Neuronal stem cell (in vitro differentiated cells): ENCODE measurements around the gene FCGBP.
"Not testable (repeated sequence)": the region's sequence is repeated elsewhere in the genome, so short reads cannot be mapped to it uniquely, and the experiment has no call there.

Experiments used
- DNase-seq: peaks from one replicate; pipeline ENCODE4 v3.0.0-alpha.2; 2013; ENCODE audit warnings: low spot score
- H2AFZ ChIP-seq: one replicate; pipeline ENCODE4 v1.6.1; 2013; ENCODE audit warnings: mild to moderate bottlenecking, low read length, inconsistent platforms
- H2AK5ac ChIP-seq: 2 replicates; pipeline ENCODE4 v1.6.1; 2013; ENCODE audit warnings: low read depth, mild to moderate bottlenecking, inconsistent platforms, low read length, moderate library complexity, mixed read lengths
- H2BK120ac ChIP-seq: 2 replicates; pipeline ENCODE4 v1.6.1; 2013; ENCODE audit warnings: low read depth, mild to moderate bottlenecking, inconsistent platforms, low read length, moderate library complexity, mixed read lengths
- H2BK12ac ChIP-seq: one replicate; pipeline ENCODE4 v1.6.1; 2013; ENCODE audit warnings: low read length, inconsistent platforms
- H2BK15ac ChIP-seq: 2 replicates; pipeline ENCODE4 v1.6.1; 2013; ENCODE audit warnings: mild to moderate bottlenecking, low read length, inconsistent platforms, mixed read lengths
- H2BK5ac ChIP-seq: one replicate; pipeline ENCODE4 v1.6.1; 2013; ENCODE audit warnings: inconsistent platforms, mild to moderate bottlenecking, low read length, moderate library complexity
- H3K14ac ChIP-seq: one replicate; pipeline ENCODE4 v1.6.1; 2013; ENCODE audit warnings: low read length, inconsistent platforms
- H3K18ac ChIP-seq: 2 replicates; pipeline ENCODE4 v1.6.1; 2013; ENCODE audit warnings: low read length, inconsistent platforms
- H3K23ac ChIP-seq: 2 replicates; pipeline ENCODE4 v1.6.1; 2013; ENCODE audit warnings: low read depth, mild to moderate bottlenecking, mixed read lengths, low read length, inconsistent platforms; ENCODE audit not compliant: poor library complexity
- H3K27ac ChIP-seq: replicated peaks from 3 replicates; pipeline ENCODE4 v1.5.1; 2013; ENCODE audit warnings: low read length, inconsistent platforms
- H3K27me3 ChIP-seq, 3 experiments: 2 replicates each; pipeline ENCODE4 v1.6.1; 2013; ENCODE audit warnings: low read length in 3 of 3, mild to moderate bottlenecking in 2 of 3, inconsistent platforms in 1 of 3, low read depth in 1 of 3, mixed read lengths in 1 of 3, moderate library complexity in 1 of 3; ENCODE audit not compliant: control insufficient read depth in 3 of 3, insufficient read depth in 3 of 3
- H3K36me3 ChIP-seq, 2 donors: replicated peaks in 1 of 2; 2 replicates each; pipeline ENCODE4 v1.6.1; 2013; ENCODE audit warnings: low read length in 2 of 2; ENCODE audit not compliant: control insufficient read depth in 2 of 2, insufficient read depth in 2 of 2
- H3K4ac ChIP-seq: 2 replicates; pipeline ENCODE4 v1.6.1; 2013; ENCODE audit warnings: inconsistent platforms, mild to moderate bottlenecking, low read length, moderate library complexity
- H3K4me1 ChIP-seq, 2 donors: 1 replicate in 1 of 2; 2 replicates in 1 of 2; pipeline ENCODE4 v1.6.1; 2013; ENCODE audit warnings: low read length in 2 of 2, low read depth in 1 of 2; ENCODE audit not compliant: control insufficient read depth in 2 of 2, insufficient read depth in 1 of 2
- H3K4me2 ChIP-seq: one replicate; pipeline ENCODE4 v1.6.1; 2013; ENCODE audit warnings: mild to moderate bottlenecking, low read length, inconsistent platforms; ENCODE audit not compliant: insufficient read depth, poor library complexity, severe bottlenecking
- H3K4me3 ChIP-seq, 2 donors: 2 replicates each; pipeline ENCODE4 v1.5.1; 2013; ENCODE audit warnings: low read length in 2 of 2, mild to moderate bottlenecking in 2 of 2, inconsistent platforms in 1 of 2, moderate library complexity in 1 of 2
- H3K79me1 ChIP-seq: one replicate; pipeline ENCODE4 v1.6.1; 2013; ENCODE audit warnings: low read depth, mild to moderate bottlenecking, inconsistent platforms, low read length, moderate library complexity
- H3K9ac ChIP-seq: one replicate; pipeline ENCODE4 v1.6.1; 2013; ENCODE audit warnings: mild to moderate bottlenecking, low read depth, low read length, inconsistent platforms; ENCODE audit not compliant: poor library complexity
- H3K9me3 ChIP-seq, 2 donors: replicated peaks in 1 of 2; 2 replicates each; pipeline versions ENCODE3 to v1.6.1; 2013; ENCODE audit warnings: low read length in 2 of 2, mild to moderate bottlenecking in 2 of 2, inconsistent platforms in 1 of 2, low read depth in 1 of 2, mixed read lengths in 1 of 2, moderate library complexity in 1 of 2; ENCODE audit not compliant: control insufficient read depth in 2 of 2, insufficient read depth in 1 of 2
- H4K8ac ChIP-seq: one replicate; pipeline ENCODE4 v1.6.1; 2013; ENCODE audit warnings: low read depth, mild to moderate bottlenecking, inconsistent platforms, low read length, moderate library complexity
- H4K91ac ChIP-seq: one replicate; pipeline ENCODE4 v1.6.1; 2013; ENCODE audit warnings: low read length, low read depth, mild to moderate bottlenecking, inconsistent platforms; ENCODE audit not compliant: poor library complexity
- WGBS, 2 donors: extraction: QIAGEN DNeasy Blood & Tissue Kit; methylation state at CpG; one replicate each; pipeline ENCODE4 v1.1.7; 2013; ENCODE audit warnings: missing lambda C conversion rate in 2 of 2, mixed read lengths in 1 of 2; ENCODE audit not compliant: insufficient read length in 2 of 2, insufficient replicate concordance in 1 of 2; ENCODE audit errors: extremely low coverage in 2 of 2; 5-methylcytosine and 5-hydroxymethylcytosine counted together

Gene FCGBP

DNA sequence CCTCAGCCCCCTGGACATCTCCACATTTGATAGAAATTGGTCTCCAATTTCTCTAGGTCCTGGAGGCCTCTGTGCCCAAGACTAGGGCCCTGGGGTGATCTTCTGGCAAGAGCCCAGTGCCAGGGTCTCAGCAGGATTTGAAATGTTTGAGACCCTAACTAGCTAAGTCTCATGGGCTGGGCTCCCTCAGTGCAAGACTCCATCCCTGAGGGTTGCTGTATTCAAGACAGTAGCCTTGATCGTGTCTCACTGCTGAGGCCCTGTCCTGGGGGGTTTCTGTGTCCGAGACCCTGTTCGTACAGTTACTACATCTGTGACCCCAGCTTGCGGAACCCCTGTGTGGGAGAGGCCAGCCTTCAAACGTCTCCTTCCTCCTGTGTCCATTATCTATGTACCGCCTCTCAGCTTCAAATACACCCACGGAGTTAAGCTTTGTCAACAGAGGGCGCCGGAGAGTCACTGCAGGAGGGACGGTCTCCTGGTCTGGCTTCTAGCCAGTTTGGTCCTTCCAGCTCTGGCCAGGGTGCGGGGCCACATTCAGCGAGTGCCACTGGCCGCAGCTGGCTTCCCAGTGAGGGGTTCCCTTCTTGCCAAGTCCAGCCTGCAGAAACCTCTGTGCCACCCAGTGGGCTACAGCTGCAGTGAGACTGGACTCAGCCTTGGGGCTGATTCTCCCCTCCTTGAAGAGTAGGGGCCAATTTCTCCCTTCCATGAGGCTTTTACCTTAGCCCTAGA, 36.8 kb downstream of the FCGBP start:
- H3K9me3 ChIP-seq, H3K27me3 ChIP-seq, H2BK5ac ChIP-seq, H2AK5ac ChIP-seq, H3K14ac ChIP-seq, H3K4me3 ChIP-seq, H3K79me1 ChIP-seq, H3K4me2 ChIP-seq, H2BK120ac ChIP-seq, H3K23ac ChIP-seq, H3K4me1 ChIP-seq, H3K36me3 ChIP-seq, H2BK12ac ChIP-seq, H3K18ac ChIP-seq, H3K9ac ChIP-seq, H4K8ac ChIP-seq, H3K4ac ChIP-seq, H2BK15ac ChIP-seq, H4K91ac ChIP-seq, H3K27ac ChIP-seq: not testable (repeated sequence)
- DNase-seq: peak; percentile 37
- no CpG with 5 or more reads among the region's 13 CpGs for WGBS, 2 donors
- peak overlapping the region; percentile 59 for H2AFZ ChIP-seq

DNA sequence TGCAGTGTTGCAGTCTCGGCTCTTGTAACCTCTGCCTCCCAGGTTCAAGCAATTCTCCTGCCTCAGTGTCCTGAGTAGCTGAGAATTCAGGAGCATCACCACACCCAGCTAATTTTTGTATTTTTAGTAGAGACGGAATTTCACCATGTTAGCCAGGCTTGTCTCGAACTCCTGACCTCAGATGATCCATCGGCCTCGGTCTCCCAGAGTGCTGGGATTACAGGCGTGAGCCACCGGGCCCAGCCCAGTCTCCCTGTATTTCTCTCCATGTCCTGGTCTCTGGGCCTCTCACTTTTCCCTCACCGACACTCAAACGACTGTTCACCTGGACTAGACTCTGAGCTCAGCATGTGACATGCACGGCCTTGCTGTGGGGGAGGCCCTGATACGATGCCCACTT, 39.3 kb downstream of the FCGBP start:
- H3K36me3 ChIP-seq, H2BK120ac ChIP-seq, H3K4me2 ChIP-seq, H4K91ac ChIP-seq, H2BK15ac ChIP-seq, DNase-seq, H3K4me1 ChIP-seq, H3K9ac ChIP-seq, H3K18ac ChIP-seq, H4K8ac ChIP-seq, H3K27me3 ChIP-seq, H2BK5ac ChIP-seq, H3K9me3 ChIP-seq, H2AFZ ChIP-seq, H3K4me3 ChIP-seq, H3K79me1 ChIP-seq, H3K23ac ChIP-seq, H3K4ac ChIP-seq, H2AK5ac ChIP-seq, H3K27ac ChIP-seq, H3K14ac ChIP-seq, H2BK12ac ChIP-seq: not testable (repeated sequence)
- no CpG with 5 or more reads among the region's 11 CpGs for WGBS, 2 donors

DNA sequence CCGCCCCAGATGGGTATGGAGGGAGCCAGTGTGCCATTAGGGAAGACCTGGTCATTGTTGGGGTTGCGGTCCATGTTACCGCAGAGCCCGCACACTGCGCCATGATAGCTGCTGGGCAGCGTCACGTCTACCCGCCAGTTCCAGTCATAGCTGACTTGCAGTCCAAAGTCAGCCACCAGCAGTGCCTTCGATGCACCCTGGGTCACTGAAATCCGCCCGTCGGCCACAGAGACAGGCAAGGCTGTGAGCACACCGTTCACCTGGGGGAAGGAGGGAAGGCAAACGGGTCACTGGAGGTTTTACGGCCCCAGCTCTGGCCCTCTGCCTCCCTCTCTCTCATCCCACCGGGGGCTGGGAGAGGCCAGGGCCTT, 40.2 kb downstream of the FCGBP start:
- not testable (repeated sequence) for H3K27ac ChIP-seq, DNase-seq, H3K18ac ChIP-seq, H2BK15ac ChIP-seq, H3K36me3 ChIP-seq, H3K14ac ChIP-seq, H4K91ac ChIP-seq, H3K9me3 ChIP-seq, H2AFZ ChIP-seq, H2BK120ac ChIP-seq, H3K27me3 ChIP-seq, H2BK5ac ChIP-seq, H3K4ac ChIP-seq, H3K79me1 ChIP-seq, H3K23ac ChIP-seq, H4K8ac ChIP-seq, H3K4me3 ChIP-seq, H3K4me2 ChIP-seq, H3K9ac ChIP-seq, H2AK5ac ChIP-seq, H3K4me1 ChIP-seq, H2BK12ac ChIP-seq
- no CpG with 5 or more reads among the region's 16 CpGs for WGBS, 2 donors

DNA sequence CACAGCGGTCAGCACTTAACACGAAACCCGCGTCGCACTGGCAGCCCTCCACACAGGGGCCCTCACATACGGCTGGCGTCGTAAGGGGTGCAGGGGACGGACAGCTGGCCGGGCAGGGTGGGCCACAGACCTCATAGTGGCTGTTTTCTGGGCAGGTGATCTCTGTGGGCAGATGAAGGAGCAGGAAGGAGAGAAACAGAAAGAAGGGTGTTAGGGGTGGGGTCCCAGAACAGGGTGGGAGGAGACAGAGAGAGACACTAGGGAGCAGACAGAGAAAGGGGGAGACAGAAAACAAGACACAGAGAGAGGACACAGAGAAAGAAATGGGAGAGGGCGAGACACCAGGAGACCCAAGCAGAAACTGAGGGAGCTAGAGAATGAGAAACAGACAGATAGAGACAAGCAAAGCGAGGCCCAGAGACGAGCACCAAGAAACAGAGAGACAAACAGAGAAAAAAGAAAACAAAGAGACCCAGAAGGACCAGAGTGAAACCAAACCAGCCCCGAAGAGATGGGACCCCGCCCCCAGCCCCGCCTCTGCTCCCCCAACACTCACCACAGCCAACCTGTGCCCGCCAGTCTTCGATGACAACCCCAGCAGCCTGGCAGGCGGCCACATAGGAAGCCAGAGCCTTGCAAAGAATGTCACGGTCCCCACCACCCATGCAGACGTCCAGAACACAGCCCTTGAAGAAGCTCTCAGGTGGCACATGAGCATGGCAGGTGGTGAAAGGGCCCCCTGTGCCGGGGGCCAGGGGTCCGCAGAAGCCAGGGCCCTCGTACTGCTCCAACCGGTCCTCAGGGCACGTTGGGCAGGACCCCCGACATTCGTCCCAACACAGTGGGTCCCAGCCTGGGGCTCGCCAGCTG, 40.8 kb downstream of the FCGBP start:
- not testable (repeated sequence) for H2AK5ac ChIP-seq, H3K4ac ChIP-seq, H3K14ac ChIP-seq, H3K79me1 ChIP-seq, H2BK5ac ChIP-seq, H2AFZ ChIP-seq, H3K9ac ChIP-seq, DNase-seq, H3K27ac ChIP-seq, H3K36me3 ChIP-seq, H3K27me3 ChIP-seq, H3K9me3 ChIP-seq, H3K4me3 ChIP-seq, H3K23ac ChIP-seq, H3K4me2 ChIP-seq, H3K4me1 ChIP-seq, H2BK15ac ChIP-seq, H4K8ac ChIP-seq, H2BK120ac ChIP-seq, H4K91ac ChIP-seq
- WGBS, 2 donors: no CpG with 5 or more reads among the region's 29 CpGs
- H3K18ac ChIP-seq: peak overlapping the region; percentile 71
- H2BK12ac ChIP-seq: peak overlapping the region; percentile 73
